NCI-H2107 treated with DMSO at 0.1 percent for 48 hours (cell line): Measurements from ENCODE around the gene PAFAH2.
"Not testable (repeated sequence)": the region's sequence is repeated elsewhere in the genome, so short reads cannot be mapped to it uniquely, and the experiment has no call there.

Experiments
- DNase-seq: peaks from one replicate; lab custom pipeline; 2025; ENCODE audit not compliant: unreplicated experiment; lab: John Stamatoyannopoulos, UW

The PAFAH2 gene

GRCh38 chr1:25943511-25943910 is 54.4 kb downstream of the PAFAH2 start:
- not testable (repeated sequence) for DNase-seq

- no peak for DNase-seq
These were observed 60.9 kb downstream of the PAFAH2 start for GRCh38 chr1:25936947-25937346.

DNA sequence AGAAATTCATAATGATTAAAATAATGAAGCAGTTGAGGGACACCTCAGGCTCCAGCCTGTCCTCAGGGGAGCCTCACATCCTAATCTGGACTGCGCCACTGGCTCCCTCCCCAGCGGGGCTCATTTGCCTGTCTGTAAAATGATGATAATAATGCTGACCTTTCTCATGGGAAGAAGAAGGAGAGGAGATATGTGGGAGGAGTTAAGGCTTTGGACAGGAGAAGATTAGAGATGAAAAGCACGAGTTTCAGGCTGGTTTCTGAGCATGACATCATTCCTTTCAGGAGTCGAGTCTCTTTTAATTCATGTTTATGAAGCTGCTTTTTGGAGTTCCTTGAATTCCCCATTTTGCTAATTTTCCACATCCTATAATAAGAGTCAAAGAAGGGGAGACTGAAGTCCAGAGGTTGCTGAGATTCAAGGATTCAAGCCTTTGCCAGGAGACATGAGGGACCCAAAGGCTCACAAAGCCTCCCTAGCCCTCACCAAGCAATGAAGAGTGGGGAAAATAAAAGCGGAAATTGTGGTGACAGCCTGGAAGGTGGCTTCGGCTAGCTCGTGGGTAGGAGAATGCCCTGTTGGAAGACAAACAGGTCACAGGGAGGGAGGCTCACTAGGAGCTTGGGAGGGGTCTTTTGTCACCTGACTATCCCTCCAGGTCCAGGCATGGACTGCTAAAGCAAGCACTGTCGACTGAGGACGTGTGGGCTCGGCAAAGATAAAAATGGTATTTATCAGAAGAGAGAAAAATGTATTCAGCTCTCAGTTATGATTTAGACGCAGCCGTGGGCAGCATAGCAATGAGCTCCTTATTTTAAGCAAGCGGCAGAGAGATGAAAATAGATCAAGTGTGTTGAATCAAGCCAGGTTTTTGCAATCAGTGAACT is 64.1 kb downstream of the PAFAH2 start:
- no peak for DNase-seq

DNA sequence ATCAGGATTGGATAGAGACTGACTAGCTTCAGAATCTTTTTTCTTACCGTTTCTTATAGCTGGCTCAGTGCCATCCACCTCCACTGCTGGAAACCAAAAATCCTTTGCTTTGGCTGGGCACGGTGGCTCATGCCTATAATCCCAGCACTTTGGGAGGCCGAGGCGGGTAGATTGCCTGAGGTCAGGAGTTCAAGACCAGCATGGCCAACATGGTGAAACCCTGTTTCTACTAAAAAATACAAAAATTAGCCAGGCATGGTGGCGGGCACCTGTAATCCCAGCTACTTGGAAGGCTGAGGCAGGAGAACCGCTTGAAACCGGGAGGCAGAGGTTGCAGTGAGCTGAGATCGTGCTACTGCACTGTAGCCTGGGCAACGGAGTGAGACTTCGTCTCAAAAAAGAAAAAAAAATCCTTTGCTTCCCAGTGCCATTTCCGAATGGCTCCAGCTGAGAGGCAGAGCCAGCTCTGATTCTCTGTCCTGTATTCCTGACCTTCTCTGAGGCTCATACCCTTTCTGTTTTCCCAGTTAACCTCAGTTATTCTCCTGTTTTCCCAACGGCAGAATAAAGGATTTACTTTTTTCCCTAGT is 65.0 kb downstream of the PAFAH2 start:
- DNase-seq = not testable (repeated sequence)

DNA sequence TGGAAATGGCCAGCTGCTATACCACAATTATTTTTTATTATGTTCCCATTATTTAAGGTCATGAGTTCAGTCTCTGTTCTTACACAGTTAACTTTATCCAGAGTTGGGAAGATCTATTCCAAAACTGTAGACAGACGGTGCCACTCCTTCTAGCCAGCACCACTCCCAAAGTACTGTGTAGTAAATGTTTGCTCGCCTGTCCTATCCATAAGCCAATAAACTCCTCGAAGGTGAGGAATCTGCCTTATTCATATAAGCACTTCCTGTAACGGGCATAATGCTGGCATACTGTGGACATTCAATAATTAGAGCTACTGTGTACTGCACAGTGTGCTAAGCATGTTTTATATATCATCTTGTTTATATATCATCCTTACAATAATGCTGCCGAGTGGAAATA is 65.5 kb downstream of the PAFAH2 start:
- no peak for DNase-seq

GRCh38 chr1:25929016-25929415 is 68.8 kb downstream of the PAFAH2 start:
- DNase-seq = no peak

GRCh38 chr1:25927521-25928265 is 70.2 kb downstream of the PAFAH2 start:
- no peak for DNase-seq

GRCh38 chr1:25926731-25927496 is 70.9 kb downstream of the PAFAH2 start:
- peak; percentile 48 for DNase-seq

DNA sequence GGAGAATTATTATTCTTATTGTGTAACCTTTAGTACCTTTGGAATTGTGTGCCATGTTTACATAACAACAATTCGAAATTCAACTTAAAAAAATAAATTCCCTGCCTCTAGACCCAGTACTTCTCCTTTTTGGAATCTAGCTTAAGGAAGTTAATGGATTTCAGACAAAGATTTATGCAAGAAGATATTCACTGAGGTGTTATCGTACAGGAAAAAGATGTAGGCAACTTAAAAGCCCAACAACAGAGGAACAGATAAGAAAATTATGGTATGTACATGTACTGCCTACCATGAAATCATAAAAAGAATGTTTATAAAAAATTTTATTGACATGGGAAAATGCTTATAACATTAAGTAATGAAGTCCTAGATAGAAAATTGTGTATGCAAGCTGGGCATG is 73.4 kb downstream of the PAFAH2 start:
- no peak for DNase-seq

DNA sequence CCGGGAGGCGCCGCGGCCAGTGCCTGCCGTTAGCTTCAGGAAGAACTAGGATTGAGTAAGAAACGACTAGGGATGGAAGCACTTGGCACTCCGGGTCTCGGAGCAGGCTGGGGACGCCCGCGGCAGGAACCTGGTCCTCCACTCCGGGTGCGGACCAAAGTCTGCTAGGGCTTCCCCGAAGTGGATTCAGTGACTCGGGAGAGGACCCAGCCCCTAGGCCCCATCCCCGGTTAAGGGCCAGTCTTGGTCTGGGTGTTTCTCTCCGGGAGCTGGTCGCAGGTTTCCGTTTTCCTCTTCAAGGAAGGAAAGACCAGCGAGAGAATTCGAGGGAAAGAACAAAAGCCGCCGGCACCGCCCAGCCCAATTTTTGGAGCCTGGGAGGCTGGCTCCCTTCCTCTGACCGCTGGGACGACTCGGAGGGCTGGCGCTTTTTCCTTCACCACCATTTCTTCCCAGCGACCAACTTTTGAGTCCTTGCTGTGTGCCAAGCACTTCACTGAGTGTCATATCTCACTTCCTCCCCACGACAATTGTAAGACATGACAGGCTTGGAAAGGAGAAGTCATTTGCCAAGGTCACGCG is 74.8 kb downstream of the PAFAH2 start:
- peak; percentile 71 for DNase-seq

GRCh38 chr1:25922056-25922970 is 75.5 kb downstream of the PAFAH2 start:
- peak; percentile 91 for DNase-seq

DNA sequence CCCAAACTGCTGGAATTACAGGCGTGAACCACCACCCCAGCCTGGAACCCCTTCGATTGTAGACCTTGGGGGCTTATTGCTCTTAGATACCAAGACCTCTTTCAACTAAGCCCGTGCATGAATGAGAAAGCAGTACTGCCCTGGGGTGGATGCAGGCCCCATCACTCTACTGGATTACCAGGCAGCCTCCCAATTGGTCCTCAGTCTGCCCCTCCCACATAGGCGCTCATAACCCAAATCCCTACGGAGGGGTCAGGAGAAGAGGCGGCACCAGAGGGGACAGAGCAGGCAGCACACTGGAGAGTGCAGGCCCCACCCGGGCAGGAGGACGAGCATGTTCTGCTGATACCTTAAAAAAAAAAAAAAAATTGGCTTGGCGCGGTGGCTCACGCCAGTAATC is 79.2 kb downstream of the PAFAH2 start:
- no peak for DNase-seq

- DNase-seq = no peak
These were observed 79.9 kb downstream of the PAFAH2 start for GRCh38 chr1:25917996-25918395.

GRCh38 chr1:25916460-25916859 is 81.4 kb downstream of the PAFAH2 start:
- no peak for DNase-seq

DNA sequence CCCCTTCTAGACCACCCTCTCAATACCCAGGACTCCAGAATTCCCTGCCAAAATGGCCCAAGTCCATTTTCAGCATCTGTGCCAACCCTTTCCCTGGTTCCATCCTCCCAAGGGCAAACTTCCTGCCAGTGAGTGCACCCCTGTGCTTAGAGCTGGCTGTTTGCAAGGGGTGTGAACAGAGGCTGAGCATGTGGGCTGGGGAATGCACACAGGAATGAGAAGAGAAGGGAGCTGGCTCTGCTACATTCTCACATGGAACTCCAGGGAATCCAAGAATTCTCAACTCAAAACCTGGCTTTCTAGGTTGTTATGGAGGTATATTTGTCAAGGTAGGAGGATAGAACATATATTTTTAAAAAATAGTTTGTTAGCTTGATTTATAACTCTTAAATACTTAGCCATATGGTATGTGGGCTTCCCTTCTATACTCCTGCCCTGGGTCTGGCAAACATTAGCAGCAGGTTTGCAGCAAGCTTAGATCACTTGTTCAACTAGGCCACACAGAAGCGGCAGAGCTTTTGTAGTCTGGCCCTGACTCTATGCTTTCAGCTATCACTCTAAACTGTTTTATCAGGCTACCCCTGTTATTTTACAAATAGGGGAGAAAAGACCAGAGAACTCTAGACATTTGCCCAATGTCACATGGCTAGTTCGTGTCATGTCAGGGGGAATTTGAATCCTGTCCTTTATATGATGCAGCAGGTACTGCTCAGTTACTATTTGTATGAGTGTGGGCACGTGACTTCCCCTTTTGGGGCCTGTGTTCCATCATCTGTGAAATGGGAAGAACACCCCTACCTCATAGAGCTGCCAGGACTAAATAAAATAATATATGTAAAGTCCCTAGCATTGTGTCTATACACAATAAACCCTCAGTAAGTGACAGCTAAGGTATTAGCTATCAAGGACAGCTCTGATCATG is 83.5 kb downstream of the PAFAH2 start:
- no peak for DNase-seq

DNA sequence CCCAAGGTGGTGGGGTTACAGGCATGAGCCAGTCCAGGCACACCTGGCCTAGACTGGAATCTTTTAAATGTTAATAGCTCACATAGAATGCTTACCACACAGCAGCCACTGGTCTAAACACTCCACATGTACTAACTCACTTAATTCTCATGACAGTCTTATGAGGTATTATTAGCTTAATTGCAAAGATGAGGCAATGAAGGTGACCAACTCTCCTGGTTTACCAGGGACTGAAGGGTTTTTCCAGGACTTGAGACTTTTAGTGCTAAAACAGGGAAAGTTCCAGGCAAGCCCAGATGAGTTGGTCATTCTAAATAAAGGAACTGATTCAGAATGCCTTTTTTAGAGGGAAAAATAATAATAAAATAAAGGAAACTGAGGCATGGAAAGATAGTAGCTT is 84.7 kb downstream of the PAFAH2 start:
- DNase-seq = no peak

GRCh38 chr1:25912076-25912831 is 85.6 kb downstream of the PAFAH2 start:
- DNase-seq = no peak

DNA sequence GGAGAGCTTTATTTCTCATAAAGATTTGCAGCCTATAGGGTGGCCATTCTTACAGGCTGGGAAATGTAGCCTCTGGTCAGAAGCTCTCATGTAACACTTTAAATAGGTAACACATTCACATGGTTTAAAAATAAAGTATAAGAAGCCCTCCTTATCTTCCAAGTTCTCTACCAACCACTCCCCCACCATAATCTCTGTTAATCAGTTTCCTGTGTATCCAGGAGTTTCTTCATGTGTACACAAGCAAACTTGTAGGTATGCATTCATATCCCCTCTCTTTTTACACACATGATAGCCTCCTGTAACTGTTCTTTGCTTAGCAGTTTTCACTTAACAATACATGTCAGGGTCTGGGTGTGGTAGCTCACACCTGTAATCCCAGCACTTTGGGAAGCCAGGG is 86.7 kb downstream of the PAFAH2 start:
- no peak for DNase-seq
